NCI-H2171 (cell line): ENCODE data around the gene MCUR1.
A peak's percentile ranks its signal among the peaks of the same experiment; 100 is the strongest.
"Not testable (repeated sequence)": the region's sequence is repeated elsewhere in the genome, so short reads cannot be mapped to it uniquely, and the experiment has no call there.

Source experiments
- DNase-seq: peaks from one replicate; lab custom pipeline; 2025; lab: John Stamatoyannopoulos, UW

The MCUR1 gene

GRCh38 chr6:13776602-13777001, 37.8 kb downstream of the MCUR1 start:
- no peak for DNase-seq

GRCh38 chr6:13775466-13775865, 38.9 kb downstream of the MCUR1 start:
- not testable (repeated sequence) for DNase-seq

GRCh38 chr6:13772358-13773030, 41.9 kb downstream of the MCUR1 start:
- not testable (repeated sequence) for DNase-seq

- no peak for DNase-seq
Observed at GRCh38 chr6:13769655-13770053, 44.7 kb downstream of the MCUR1 start.

GRCh38 chr6:13769034-13769654, 45.2 kb downstream of the MCUR1 start:
- DNase-seq: no peak

- no peak for DNase-seq
Observed at GRCh38 chr6:13767121-13767808, 47.1 kb downstream of the MCUR1 start.

- peak; percentile 29 for DNase-seq
Observed at GRCh38 chr6:13766201-13766634, 48.1 kb downstream of the MCUR1 start.

GRCh38 chr6:13765570-13765969, 48.8 kb downstream of the MCUR1 start:
- DNase-seq: peak; percentile 83

GRCh38 chr6:13764996-13765395, 49.4 kb downstream of the MCUR1 start:
- DNase-seq: no peak

GRCh38 chr6:13763740-13764381, 50.5 kb downstream of the MCUR1 start:
- DNase-seq: no peak

- peak; percentile 7 for DNase-seq
Observed at GRCh38 chr6:13762611-13763441, 51.5 kb downstream of the MCUR1 start.

GRCh38 chr6:13761361-13762036, 52.9 kb downstream of the MCUR1 start:
- DNase-seq: no peak

- DNase-seq: no peak
Observed at GRCh38 chr6:13760307-13761304, 53.8 kb downstream of the MCUR1 start.

GRCh38 chr6:13759025-13759424, 55.3 kb downstream of the MCUR1 start:
- no peak for DNase-seq

- no peak for DNase-seq
Observed at GRCh38 chr6:13754644-13755043, 59.7 kb downstream of the MCUR1 start.

- no peak for DNase-seq
Observed at GRCh38 chr6:13743736-13744127, 70.6 kb downstream of the MCUR1 start.

- no peak for DNase-seq
Observed at GRCh38 chr6:13742961-13743735, 71.2 kb downstream of the MCUR1 start.

GRCh38 chr6:13741365-13741764, 73.0 kb downstream of the MCUR1 start:
- DNase-seq: no peak
